GM19240 (cell line): ENCODE data around the gene LARP4B.

ENCODE experiments used
- DNase-seq: peaks from one replicate; pipeline ENCODE4 v3.0.0; 2011; ENCODE audit warnings: low spot score; ENCODE audit not compliant: insufficient read length

Gene LARP4B

DNA sequence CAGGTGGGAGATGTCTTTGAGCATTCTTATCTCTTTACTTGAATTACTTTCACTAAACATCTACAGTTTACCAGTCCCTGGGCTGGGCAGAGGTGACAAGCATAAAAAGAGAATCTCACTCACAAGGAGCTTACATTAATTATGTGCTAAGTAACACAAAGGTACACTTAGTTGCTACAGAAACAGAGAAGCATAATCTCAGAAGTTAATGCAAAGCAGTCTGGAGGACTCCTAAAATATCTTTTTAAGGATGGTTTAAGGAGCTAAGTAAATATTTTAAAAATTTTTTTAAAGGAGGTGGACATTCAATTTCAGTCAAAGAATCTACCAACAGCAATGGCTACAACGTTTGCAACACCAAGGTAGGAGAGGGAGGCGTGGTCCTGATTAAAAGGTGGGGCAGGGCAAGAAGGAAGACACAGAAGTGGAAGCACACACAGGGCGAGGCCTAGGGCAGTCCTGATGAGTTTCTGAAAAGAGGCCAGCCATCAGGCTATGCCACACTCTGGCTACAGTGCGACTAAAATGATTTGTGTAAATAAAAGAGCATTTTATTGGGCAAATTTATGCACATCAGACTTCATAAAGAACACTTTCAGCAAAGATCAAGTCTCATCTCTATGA is 5.3 kb downstream of the LARP4B start:
- no peak for DNase-seq

DNA sequence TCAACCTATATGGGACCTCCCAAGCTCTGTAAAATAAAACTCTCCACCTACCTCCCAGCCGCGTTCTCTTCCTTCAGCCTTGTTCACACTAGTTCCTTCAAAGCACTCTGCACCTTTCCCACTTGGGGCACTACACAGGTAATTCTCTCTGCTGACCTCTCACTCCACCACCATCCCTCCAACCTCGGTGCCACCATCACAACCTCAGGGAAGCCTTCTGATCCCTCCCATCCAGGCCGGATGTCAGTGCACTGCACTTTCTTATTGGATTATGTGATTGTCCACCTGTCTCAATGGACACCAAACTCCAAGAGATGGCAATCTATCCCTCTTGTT is 7.0 kb downstream of the LARP4B start:
- no peak for DNase-seq

- no peak for DNase-seq
Measured at GRCh38 chr10:923844-924523, 7.5 kb downstream of the LARP4B start.

DNA sequence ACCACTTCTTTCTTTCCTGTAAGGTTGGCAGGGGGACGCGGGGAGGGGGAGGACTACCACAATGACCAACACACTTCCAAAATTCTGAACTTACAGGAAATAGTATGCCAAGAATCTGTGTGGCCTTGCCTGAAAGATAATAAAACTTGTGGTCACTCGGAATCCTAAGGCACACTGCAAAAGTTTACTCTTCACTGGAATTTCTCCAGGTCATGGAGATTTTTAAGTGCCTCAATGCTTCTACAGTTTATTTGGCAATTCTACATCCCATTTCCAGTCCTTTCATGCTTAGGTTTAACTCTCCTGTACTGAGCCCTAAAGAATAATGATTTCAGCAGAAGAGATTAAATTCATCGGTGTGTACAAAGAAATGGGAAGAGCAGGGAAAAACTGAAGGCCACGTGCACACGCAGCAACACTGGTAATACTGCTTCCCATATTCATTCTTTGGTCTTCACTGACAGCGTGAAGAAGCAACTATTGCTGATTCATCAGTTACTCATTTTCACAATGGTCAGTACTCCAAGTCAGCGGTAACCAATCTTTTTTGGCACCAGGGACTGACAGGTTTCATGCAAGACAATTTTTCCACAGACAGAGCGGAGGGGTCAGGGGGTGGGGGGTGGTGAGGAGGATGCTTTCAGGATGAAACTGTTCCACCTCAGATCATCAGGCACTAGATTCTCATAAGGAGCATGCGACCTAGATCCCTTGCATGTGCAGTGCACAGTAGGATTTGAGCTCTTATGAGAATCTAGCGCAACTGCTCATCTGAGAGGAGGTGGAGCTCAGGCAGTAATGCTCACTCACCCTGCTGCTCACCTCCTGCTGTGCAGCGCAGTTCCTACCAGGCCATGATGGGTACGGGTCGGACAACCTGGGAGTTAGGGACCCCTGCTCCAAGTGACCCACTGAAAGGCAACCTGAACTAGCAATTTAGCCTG is 9.8 kb downstream of the LARP4B start:
- no peak for DNase-seq

- no peak for DNase-seq
Measured at GRCh38 chr10:920450-920849, 11.1 kb downstream of the LARP4B start.

- no peak for DNase-seq
Measured at GRCh38 chr10:919481-919880, 12.0 kb downstream of the LARP4B start.

DNA sequence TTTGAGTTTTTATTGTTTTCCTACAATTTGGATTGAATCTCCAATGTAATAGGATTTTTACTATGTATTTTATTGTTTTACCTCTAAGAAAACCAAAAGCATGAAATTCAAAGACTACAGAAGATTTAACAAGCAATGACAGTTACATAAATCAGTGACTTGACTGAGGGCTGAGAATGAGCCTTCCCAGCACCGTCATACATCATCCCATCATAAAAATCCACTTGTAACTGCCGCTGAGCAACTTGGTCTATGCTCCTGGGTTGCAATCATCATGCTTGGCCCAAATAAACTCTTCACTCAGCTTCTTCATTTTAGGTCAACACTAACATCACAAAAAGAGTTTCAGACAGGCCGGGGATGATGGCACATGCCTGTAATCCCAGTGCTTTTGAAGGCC is 13.5 kb downstream of the LARP4B start:
- DNase-seq = no peak

- no peak for DNase-seq
Measured at GRCh38 chr10:917416-917720, 14.1 kb downstream of the LARP4B start.

DNA sequence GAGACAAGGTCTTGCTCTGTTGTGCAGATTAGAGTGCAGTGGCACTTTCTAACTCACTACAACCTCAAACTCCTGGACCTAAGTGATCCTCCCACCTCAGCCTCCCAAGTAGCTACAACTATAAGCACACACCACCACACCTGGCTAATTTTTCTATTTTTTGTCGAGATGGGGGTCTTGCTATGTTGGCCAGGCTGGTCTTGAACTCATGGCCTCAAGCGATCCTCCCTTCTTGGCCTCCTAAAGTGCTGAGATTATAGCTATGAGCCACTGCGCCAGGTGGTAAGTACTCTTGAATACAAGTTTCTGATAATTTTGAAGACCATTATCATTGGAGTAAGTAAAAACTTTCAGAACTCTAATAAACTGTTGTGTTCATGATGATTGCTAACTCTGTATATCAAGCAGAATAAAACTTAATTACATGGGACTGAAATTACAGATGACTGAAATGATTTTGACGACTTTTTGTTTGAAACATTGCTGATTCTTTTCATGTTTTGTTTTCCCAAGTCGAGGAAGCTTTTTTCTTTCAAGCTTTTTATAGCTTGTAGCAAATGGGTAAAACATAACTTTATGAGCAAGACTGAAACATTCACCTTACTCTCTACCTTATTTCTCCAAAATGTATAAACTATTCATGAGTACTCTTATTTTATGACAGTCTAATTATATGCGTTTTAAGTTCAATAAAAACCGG is 14.6 kb downstream of the LARP4B start:
- DNase-seq = no peak

- no peak for DNase-seq
Measured at GRCh38 chr10:909831-910230, 21.7 kb downstream of the LARP4B start.

DNA sequence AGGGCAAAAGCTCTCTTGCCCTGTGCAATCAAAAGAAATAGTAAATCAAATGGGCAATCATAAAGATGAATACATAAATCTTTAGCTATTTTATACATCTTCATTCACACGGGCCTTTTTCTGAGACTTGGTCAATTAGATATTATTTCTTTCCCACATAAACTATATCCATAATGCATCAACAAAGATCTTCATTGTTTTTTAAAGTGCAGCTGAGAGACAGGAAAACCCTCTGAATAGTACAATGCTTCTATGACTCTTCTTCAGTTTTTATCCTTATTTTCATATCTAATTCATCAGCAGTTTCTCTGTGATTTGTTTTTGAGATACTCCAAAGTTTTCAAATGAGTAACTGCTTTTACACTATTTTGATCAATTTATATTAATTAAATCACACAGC is 25.5 kb downstream of the LARP4B start:
- DNase-seq = no peak

DNA sequence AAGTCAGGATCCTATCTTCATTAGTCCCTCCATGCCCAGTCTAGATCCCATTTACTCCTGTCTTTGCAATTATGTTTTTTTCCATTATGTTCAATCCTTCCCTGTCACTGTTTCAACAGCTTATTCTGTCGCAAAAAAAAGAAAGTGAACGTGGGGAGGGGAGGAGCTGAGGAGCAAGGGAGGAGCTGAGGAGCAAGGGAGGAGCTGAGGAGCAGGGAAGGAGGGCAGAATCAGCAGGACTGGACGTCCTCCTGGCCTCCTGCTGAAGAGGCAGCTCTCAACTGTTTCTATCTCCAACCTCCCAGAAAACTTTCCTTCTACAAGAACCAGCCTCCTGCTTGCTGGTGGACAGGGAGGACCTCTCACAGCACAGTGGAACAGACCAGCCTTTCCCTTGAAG is 26.0 kb downstream of the LARP4B start:
- no peak for DNase-seq

- DNase-seq = no peak
Measured at GRCh38 chr10:904403-904802, 27.1 kb downstream of the LARP4B start.

GRCh38 chr10:898141-898540 is 33.4 kb downstream of the LARP4B start:
- DNase-seq = no peak

- no peak for DNase-seq
Measured at GRCh38 chr10:896982-897381, 34.5 kb downstream of the LARP4B start.

DNA sequence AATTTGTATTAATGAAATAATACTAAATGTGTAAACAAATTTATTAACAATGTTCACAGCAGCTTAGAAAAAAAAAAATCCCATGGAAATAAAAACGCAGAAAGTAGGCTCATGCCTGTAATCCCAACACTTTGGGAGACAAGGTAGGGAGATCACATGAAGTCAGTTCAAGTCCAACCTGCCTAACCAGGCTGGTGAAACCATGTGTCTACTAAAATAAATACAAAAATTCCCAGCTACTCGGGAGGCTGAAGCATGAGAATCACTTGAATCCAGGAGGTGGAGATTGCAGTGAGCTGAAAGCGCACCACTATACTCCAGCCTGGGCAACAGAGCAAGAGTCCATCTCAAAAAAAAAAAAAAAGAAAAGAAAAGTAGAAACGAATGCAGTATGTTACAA is 36.2 kb downstream of the LARP4B start:
- DNase-seq = no peak

DNA sequence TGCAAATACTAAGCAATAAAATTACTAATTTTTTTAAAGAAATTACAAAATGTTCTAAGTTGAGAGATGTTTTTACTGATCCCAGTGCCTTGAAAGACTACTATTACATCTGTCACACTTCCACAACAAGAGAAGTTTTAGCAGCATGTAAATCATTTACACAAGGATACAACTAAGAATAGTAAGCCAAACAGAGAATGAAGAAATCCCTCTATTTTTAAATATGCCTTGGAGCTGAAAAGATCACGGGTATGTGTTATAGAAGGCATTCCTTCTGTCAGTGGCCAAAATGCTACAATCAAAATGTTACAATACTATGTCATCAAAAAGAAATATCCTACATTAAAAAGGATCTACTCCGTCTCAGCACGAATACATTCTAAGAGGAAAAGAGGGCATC is 52.6 kb downstream of the LARP4B start:
- DNase-seq = no peak

GRCh38 chr10:878333-878759 is 53.2 kb downstream of the LARP4B start:
- no peak for DNase-seq

DNA sequence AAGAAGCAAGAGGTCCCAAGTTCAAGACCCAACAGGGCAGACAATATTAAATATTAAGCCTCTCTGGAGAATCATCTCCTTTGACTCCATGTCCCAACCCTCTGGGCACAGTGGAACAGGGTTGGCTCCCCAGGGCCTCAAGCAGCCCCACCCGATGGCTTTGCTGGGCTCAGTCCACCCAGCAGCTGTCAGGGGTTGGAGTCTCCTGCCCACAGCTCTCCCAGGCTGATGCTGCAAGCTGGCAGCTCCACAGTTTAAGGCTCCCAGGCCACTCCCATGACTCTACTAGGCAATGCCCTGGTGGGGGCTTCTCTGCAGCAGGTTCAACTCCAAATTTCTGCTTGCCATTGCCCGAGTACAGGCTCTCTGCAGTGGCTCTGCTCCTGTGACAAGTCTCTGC is 55.1 kb downstream of the LARP4B start:
- no peak for DNase-seq

- DNase-seq = no peak
Measured at GRCh38 chr10:873020-873419, 58.5 kb downstream of the LARP4B start.

DNA sequence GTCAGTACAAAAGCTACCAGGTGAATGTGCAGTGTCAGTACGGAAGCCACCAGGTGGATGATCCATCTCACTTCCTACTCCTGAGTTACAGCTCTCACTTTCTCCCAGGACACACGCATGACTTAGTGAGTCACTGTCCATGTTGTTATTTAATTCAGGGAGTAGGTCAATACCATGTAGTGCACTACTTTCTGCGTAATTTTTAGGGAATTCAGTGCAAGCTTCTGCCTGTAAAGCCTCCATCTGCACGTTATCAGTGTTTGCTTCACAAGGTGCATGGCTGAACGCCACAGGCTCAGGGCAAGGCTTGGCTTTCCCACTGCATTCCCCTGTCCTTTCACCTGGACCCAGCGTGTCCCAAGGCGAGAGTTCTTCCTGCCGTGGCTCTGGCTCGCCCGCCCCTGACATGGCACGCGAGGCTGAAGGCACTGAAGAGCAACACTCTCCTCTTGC is 59.5 kb downstream of the LARP4B start:
- no peak for DNase-seq
